ENCODE data around the gene RAB11FIP5. TPM values are rescaled to one million over a fixed set of nuclear protein-coding genes. Genes with fewer than 3 reads are reported as not detected.

The RAB11FIP5 gene
- total and polyA plus RNA-seq, 2 of the 4 experiments (the other 2 are of a cell fraction): 21.5 to 34.5 TPM

- TF ChIP-seq, protein P1, sequence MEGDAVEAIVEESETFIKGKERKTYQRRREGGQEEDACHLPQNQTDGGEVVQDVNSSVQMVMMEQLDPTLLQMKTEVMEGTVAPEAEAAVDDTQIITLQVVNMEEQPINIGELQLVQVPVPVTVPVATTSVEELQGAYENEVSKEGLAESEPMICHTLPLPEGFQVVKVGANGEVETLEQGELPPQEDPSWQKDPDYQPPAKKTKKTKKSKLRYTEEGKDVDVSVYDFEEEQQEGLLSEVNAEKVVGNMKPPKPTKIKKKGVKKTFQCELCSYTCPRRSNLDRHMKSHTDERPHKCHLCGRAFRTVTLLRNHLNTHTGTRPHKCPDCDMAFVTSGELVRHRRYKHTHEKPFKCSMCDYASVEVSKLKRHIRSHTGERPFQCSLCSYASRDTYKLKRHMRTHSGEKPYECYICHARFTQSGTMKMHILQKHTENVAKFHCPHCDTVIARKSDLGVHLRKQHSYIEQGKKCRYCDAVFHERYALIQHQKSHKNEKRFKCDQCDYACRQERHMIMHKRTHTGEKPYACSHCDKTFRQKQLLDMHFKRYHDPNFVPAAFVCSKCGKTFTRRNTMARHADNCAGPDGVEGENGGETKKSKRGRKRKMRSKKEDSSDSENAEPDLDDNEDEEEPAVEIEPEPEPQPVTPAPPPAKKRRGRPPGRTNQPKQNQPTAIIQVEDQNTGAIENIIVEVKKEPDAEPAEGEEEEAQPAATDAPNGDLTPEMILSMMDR (conservative IDR thresholded peaks at IDR 0.05; ENCODE audit: low read depth, low read length): no peak
These were observed 76.6 kb downstream of the RAB11FIP5 start (continued) for GRCh38 chr2:73035899-73036711.
